Cardiac fibroblast (primary cell): ENCODE data around the gene BTBD6.

Experiments used
- DNase-seq, 2 donors: peaks; one replicate each; pipeline versions ENCODE4 v3.0.0 to v3.0.0-alpha.2; 2010; ENCODE audit warnings: low read depth in 2 of 2
- H3K4me3 ChIP-seq, 2 donors: replicated peaks in 1 of 2; 1 replicate in 1 of 2; 2 replicates in 1 of 2; pipeline ENCODE4 v1.5.1; 2011; ENCODE audit warnings: low read depth in 2 of 2, low read length in 2 of 2, mild to moderate bottlenecking in 2 of 2, moderate library complexity in 1 of 2
- CTCF ChIP-seq: IDR thresholded peaks from one replicate; pipeline ENCODE4 v1.5.1; 2011; ENCODE audit warnings: low read depth, mild to moderate bottlenecking, low read length, inconsistent platforms

BTBD6 gene

GRCh38 chr14:105210266-105211025, 37.9 kb upstream of the BTBD6 start:
- no peak for DNase-seq
- no peak for TF ChIP-seq CTCF
- H3K4me3 ChIP-seq, result no peak overlapping the region

GRCh38 chr14:105211086-105211757, 37.1 kb upstream of the BTBD6 start:
- no peak for DNase-seq
- TF ChIP-seq CTCF, result no peak
- no peak overlapping the region for H3K4me3 ChIP-seq

DNA sequence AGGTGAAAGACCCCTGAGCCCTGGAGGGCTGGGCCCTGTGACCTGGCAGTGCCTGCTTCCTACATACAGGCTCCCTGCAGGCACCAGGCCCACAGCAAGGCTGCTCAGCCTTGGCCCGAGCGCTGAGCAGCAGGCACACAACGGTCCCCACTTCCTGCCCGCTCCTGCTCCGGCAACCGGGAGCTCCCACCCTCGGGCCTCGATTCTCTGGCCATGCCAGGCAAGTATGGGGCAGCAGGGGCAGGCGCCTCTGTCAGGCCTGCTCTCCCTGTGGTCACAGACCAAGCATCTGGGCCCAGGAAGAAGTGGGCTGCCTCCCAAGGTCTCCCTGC, 36.6 kb upstream of the BTBD6 start:
- DNase-seq, result no peak
- no peak for TF ChIP-seq CTCF
- H3K4me3 ChIP-seq, result no peak overlapping the region

DNA sequence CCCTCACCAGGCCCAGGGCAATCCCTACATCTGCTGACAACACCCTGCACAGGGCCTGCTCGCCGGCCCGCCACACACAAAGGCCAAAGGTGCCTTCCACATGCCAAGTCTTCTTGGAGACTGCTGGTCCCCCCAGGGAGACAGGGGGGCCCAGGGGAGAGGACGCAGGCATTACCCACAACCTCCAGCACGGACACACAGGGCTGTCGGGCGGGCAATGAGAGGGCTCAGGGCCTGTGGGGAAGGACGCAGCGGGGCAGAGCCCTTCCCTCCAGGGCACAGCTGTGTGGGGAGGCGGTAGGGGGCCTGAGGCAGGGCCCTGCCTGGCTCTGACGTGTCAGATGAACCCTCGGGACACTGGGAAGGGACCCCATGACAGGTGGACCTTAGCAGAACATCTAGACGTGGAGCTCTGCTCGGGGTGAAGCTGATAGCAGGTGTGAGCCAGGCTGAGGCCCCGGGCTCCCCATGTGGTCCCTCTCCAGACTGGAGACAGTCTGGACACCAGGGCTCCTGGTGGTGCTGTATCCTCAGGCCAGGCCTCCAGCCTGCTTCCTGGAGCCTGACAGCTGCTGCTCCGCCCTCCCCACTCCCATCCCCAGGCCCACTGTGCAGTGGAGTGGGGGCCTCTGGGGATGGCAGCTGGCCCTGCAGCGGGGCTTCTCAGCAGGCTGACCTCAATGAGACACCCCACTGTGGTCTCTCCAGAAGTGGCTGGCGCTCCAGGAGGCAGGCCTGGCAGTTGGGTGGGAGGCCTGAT, 35.6 kb upstream of the BTBD6 start:
- no peak overlapping the region for H3K4me3 ChIP-seq
- no peak for DNase-seq
- TF ChIP-seq CTCF, result no peak

- H3K4me3 ChIP-seq, result no peak overlapping the region
- DNase-seq, result no peak
- no peak for TF ChIP-seq CTCF
These were observed 35.0 kb upstream of the BTBD6 start for GRCh38 chr14:105213361-105213760.

DNA sequence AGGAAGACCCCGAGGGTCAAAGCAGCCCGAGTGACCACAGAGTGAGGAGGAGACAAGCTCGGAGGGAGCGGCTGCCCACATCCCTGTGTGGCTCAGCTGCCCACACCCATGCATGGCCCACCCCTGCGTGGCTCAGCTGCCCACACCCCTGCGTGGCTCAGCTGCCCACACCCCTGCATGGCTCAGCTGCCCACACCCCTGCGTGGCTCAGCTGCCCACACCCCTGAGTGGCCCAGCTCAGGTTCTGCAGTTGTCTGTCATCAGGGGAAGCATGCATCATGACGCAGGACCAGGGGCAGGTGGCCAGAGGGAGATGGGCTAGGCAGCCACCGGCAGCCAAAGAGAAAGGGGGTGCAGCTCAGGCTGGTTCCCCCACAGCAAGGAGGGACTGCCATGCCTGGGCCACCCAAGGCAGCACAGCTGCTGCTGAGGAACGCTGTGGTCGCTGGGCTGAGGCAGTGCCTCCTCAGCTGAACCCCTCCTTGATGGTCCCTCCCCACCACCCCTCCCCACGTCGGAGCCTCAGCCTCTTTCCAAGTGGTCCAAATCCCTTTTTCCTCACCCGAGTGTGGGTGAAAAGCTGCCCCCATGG, 33.9 kb upstream of the BTBD6 start:
- no peak for DNase-seq
- no peak for TF ChIP-seq CTCF
- H3K4me3 ChIP-seq, result no peak overlapping the region
